Activated naive CD4-positive, alpha-beta T cell treated with anti-CD3 and anti-CD28 coated beads, Interleukin-2, amount 50 U/mL, for 24 hours (primary cell): ENCODE results near the gene UQCRC1.

Experiments
- H3K27ac Mint-ChIP-seq: one replicate; pipeline ENCODE4 v1.8.0; 2021; ENCODE audit warnings: mild to moderate bottlenecking, mixed read lengths
- H3K27me3 Mint-ChIP-seq: one replicate; pipeline ENCODE4 v1.8.0; 2021; ENCODE audit warnings: mixed read lengths
- H3K36me3 Mint-ChIP-seq: one replicate; pipeline ENCODE4 v1.8.0; 2021; ENCODE audit warnings: mixed read lengths
- H3K4me1 Mint-ChIP-seq: one replicate; pipeline ENCODE4 v1.8.0; 2021; ENCODE audit warnings: mixed read lengths
- H3K4me3 Mint-ChIP-seq: one replicate; pipeline ENCODE4 v1.8.0; 2021; ENCODE audit warnings: mild to moderate bottlenecking, mixed read lengths
- H3K9me3 Mint-ChIP-seq: one replicate; pipeline ENCODE4 v1.8.0; 2021; ENCODE audit warnings: mixed read lengths

The UQCRC1 gene

GRCh38 chr3:48609088-48610005 is at the start of gene UQCRC1:
UQCRC1 (minus strand) TSS chr3:48609646; CDS start chr3:48609620, 26 bp downstream.
- H3K27ac Mint-ChIP-seq = peak within 1 kb of the TSS; percentile 99
- no peaks in the 10 kb centered on the region for H3K27me3 Mint-ChIP-seq
- H3K9me3 Mint-ChIP-seq = no peaks in the 10 kb centered on the region
- peaks cover 6% of the 10 kb centered on the region for H3K36me3 Mint-ChIP-seq
- H3K4me1 Mint-ChIP-seq = peaks cover 16% of the 10 kb centered on the region
- peak within 1 kb of the TSS; percentile 99 for H3K4me3 Mint-ChIP-seq

GRCh38 chr3:48656841-48657281 is 47.4 kb upstream of the UQCRC1 start:
- H3K4me3 Mint-ChIP-seq = peak overlapping the region; percentile 78

GRCh38 chr3:48656061-48656840 is 46.8 kb upstream of the UQCRC1 start:
- Mint-ChIP-seq H3K4me3 (peak overlapping the region; percentile 78), H3K27me3 (peaks cover 3% of the 10 kb centered on the region), H3K4me1 (peaks cover 6% of the 10 kb centered on the region), H3K9me3 (no peaks in the 10 kb centered on the region), H3K27ac (peak overlapping the region; percentile 77), H3K36me3 (no peaks in the 10 kb centered on the region)

More at GRCh38 chr3:48656841-48657281, 47.4 kb upstream of the UQCRC1 start:
- Mint-ChIP-seq H3K27ac (peak overlapping the region; percentile 77), H3K4me1 (peaks cover 6% of the 10 kb centered on the region), H3K9me3 (no peaks in the 10 kb centered on the region), H3K36me3 (no peaks in the 10 kb centered on the region), H3K27me3 (peaks cover 3% of the 10 kb centered on the region)

- peak overlapping the region; percentile 75 for H3K4me3 Mint-ChIP-seq
- H3K27me3 Mint-ChIP-seq = peaks cover 3% of the 10 kb centered on the region
- H3K36me3 Mint-ChIP-seq = no peaks in the 10 kb centered on the region
- H3K4me1 Mint-ChIP-seq = peaks cover 6% of the 10 kb centered on the region
- peak overlapping the region; percentile 76 for H3K27ac Mint-ChIP-seq
- H3K9me3 Mint-ChIP-seq = no peaks in the 10 kb centered on the region
Observed at GRCh38 chr3:48655606-48656005, 46.2 kb upstream of the UQCRC1 start.

GRCh38 chr3:48655063-48655462 is 45.6 kb upstream of the UQCRC1 start:
- H3K27ac Mint-ChIP-seq = peak overlapping the region; percentile 76
- H3K9me3 Mint-ChIP-seq = no peaks in the 10 kb centered on the region
- H3K4me3 Mint-ChIP-seq = peak overlapping the region; percentile 75
- peaks cover 1% of the 10 kb centered on the region for H3K27me3 Mint-ChIP-seq
- H3K36me3 Mint-ChIP-seq = no peaks in the 10 kb centered on the region
- peaks cover 6% of the 10 kb centered on the region for H3K4me1 Mint-ChIP-seq

- no peaks in the 10 kb centered on the region for H3K27me3 Mint-ChIP-seq
- H3K9me3 Mint-ChIP-seq = no peaks in the 10 kb centered on the region
- no peak overlapping the region for H3K4me3 Mint-ChIP-seq
- peaks cover 6% of the 10 kb centered on the region for H3K4me1 Mint-ChIP-seq
- H3K27ac Mint-ChIP-seq = no peak overlapping the region
- no peaks in the 10 kb centered on the region for H3K36me3 Mint-ChIP-seq
Observed at GRCh38 chr3:48652923-48653715, 43.7 kb upstream of the UQCRC1 start.

- Mint-ChIP-seq H3K4me3 (no peak overlapping the region), H3K4me1 (peaks cover 6% of the 10 kb centered on the region), H3K36me3 (no peaks in the 10 kb centered on the region), H3K9me3 (no peaks in the 10 kb centered on the region), H3K27me3 (no peaks in the 10 kb centered on the region), H3K27ac (no peak overlapping the region)
Observed at GRCh38 chr3:48651771-48652170, 42.3 kb upstream of the UQCRC1 start.

- Mint-ChIP-seq H3K4me3 (no peak overlapping the region), H3K27me3 (no peaks in the 10 kb centered on the region), H3K4me1 (peaks cover 6% of the 10 kb centered on the region), H3K9me3 (no peaks in the 10 kb centered on the region), H3K27ac (no peak overlapping the region), H3K36me3 (no peaks in the 10 kb centered on the region)
Observed at GRCh38 chr3:48650723-48651122, 41.3 kb upstream of the UQCRC1 start.

GRCh38 chr3:48648188-48648850 is 38.9 kb upstream of the UQCRC1 start:
- H3K27ac Mint-ChIP-seq = no peak overlapping the region
- no peaks in the 10 kb centered on the region for H3K9me3 Mint-ChIP-seq
- no peaks in the 10 kb centered on the region for H3K4me1 Mint-ChIP-seq
- H3K36me3 Mint-ChIP-seq = no peaks in the 10 kb centered on the region
- no peaks in the 10 kb centered on the region for H3K27me3 Mint-ChIP-seq
- H3K4me3 Mint-ChIP-seq = no peak overlapping the region

- Mint-ChIP-seq H3K9me3 (no peaks in the 10 kb centered on the region), H3K36me3 (no peaks in the 10 kb centered on the region), H3K4me1 (no peaks in the 10 kb centered on the region), H3K27me3 (no peaks in the 10 kb centered on the region), H3K4me3 (no peak overlapping the region), H3K27ac (no peak overlapping the region)
Observed at GRCh38 chr3:48647714-48648113, 38.3 kb upstream of the UQCRC1 start.

GRCh38 chr3:48644898-48645760 is 35.7 kb upstream of the UQCRC1 start:
- Mint-ChIP-seq H3K4me3 (no peak overlapping the region), H3K4me1 (no peaks in the 10 kb centered on the region), H3K27ac (no peak overlapping the region), H3K9me3 (no peaks in the 10 kb centered on the region), H3K27me3 (no peaks in the 10 kb centered on the region), H3K36me3 (no peaks in the 10 kb centered on the region)

- no peaks in the 10 kb centered on the region for H3K4me1 Mint-ChIP-seq
- no peak overlapping the region for H3K27ac Mint-ChIP-seq
Observed at GRCh38 chr3:48642605-48643004, 33.2 kb upstream of the UQCRC1 start.

GRCh38 chr3:48641396-48641795 is 31.9 kb upstream of the UQCRC1 start:
- H3K36me3 Mint-ChIP-seq = no peaks in the 10 kb centered on the region
- H3K27ac Mint-ChIP-seq = no peak overlapping the region
- no peaks in the 10 kb centered on the region for H3K9me3 Mint-ChIP-seq
- no peaks in the 10 kb centered on the region for H3K27me3 Mint-ChIP-seq
- H3K4me3 Mint-ChIP-seq = no peak overlapping the region
- no peaks in the 10 kb centered on the region for H3K4me1 Mint-ChIP-seq

More at GRCh38 chr3:48642605-48643004, 33.2 kb upstream of the UQCRC1 start:
- H3K4me3 Mint-ChIP-seq = no peak overlapping the region
- no peaks in the 10 kb centered on the region for H3K36me3 Mint-ChIP-seq
- no peaks in the 10 kb centered on the region for H3K27me3 Mint-ChIP-seq
- no peaks in the 10 kb centered on the region for H3K9me3 Mint-ChIP-seq

GRCh38 chr3:48639944-48640606 is 30.6 kb upstream of the UQCRC1 start:
- H3K27ac Mint-ChIP-seq = no peak overlapping the region
- no peaks in the 10 kb centered on the region for H3K27me3 Mint-ChIP-seq
- H3K9me3 Mint-ChIP-seq = no peaks in the 10 kb centered on the region
- no peak overlapping the region for H3K4me3 Mint-ChIP-seq
- peaks cover 3% of the 10 kb centered on the region for H3K4me1 Mint-ChIP-seq
- H3K36me3 Mint-ChIP-seq = no peaks in the 10 kb centered on the region
